GM23338 (cell line): ENCODE measurements around the gene GAK. TPM values are rescaled to one million over a fixed set of nuclear protein-coding genes. Genes with fewer than 3 reads are reported as not detected.

Experiments used
- ATAC-seq: fragments of 200-7000 bp; cut with Tn5 transposase; 3 replicates; pipeline ENCODE4 v1.9.1; 2020
- DNase-seq: peaks from one replicate; pipeline ENCODE4 v3.0.0-alpha.2; 2015; ENCODE audit warnings: low spot score
- H2AFZ ChIP-seq: fragments of 200-600 bp; sonication (generic); 2 replicates; pipeline ENCODE4 v1.8.0; 2016; ENCODE audit warnings: antibody characterized with exemption, mild to moderate bottlenecking, moderate library complexity
- H3F3A ChIP-seq: fragments of 200-600 bp; sonication (generic); replicated peaks from 2 replicates; pipeline ENCODE4 v1.8.0; 2017; ENCODE audit warnings: antibody characterized with exemption, mixed run types, low read depth
- H3K27ac ChIP-seq: fragments of 200-600 bp; sonication (generic); 2 replicates; pipeline ENCODE4 v1.6.1; 2016; ENCODE audit warnings: low read depth
- H3K27me3 ChIP-seq: fragments of 200-600 bp; sonication (generic); 2 replicates; pipeline ENCODE4 v1.8.0; 2016; ENCODE audit warnings: mild to moderate bottlenecking, mixed run types, moderate library complexity; ENCODE audit not compliant: insufficient read depth
- H3K36me3 ChIP-seq: fragments of 200-600 bp; sonication (generic); 2 replicates; pipeline ENCODE4 v1.8.0; 2016; ENCODE audit warnings: mild to moderate bottlenecking; ENCODE audit not compliant: insufficient read depth
- H3K4me1 ChIP-seq: fragments of 200-600 bp; sonication (generic); 2 replicates; pipeline ENCODE4 v1.8.0; 2016; ENCODE audit warnings: mild to moderate bottlenecking, moderate library complexity; ENCODE audit not compliant: insufficient read depth
- H3K4me2 ChIP-seq: fragments of 200-600 bp; sonication (generic); 2 replicates; pipeline ENCODE4 v1.7.1; 2017; ENCODE audit warnings: mixed run types
- H3K4me3 ChIP-seq: fragments of 200-600 bp; sonication (generic); 2 replicates; pipeline ENCODE4 v1.6.1; 2016; ENCODE audit warnings: mixed run types
- H3K79me2 ChIP-seq: fragments of 200-600 bp; sonication (generic); replicated peaks from 2 replicates; pipeline ENCODE4 v1.8.0; 2017; ENCODE audit warnings: mild to moderate bottlenecking; ENCODE audit not compliant: insufficient read depth
- H3K9me2 ChIP-seq: fragments of 200-600 bp; sonication (generic); 2 replicates; pipeline ENCODE4 v1.8.0; 2017; ENCODE audit not compliant: insufficient read depth
- H4K20me1 ChIP-seq: fragments of 200-600 bp; sonication (generic); replicated peaks from 2 replicates; pipeline ENCODE4 v1.8.0; 2017; ENCODE audit warnings: mild to moderate bottlenecking; ENCODE audit not compliant: insufficient read depth
- H3K27ac Mint-ChIP-seq: 2 replicates; pipeline ENCODE4 v1.8.0; 2020; ENCODE audit warnings: inconsistent platforms, mild to moderate bottlenecking, moderate library complexity, mixed read lengths
- H3K27me3 Mint-ChIP-seq: 3 replicates; pipeline ENCODE4 v1.8.0; 2022; ENCODE audit warnings: low read depth, mild to moderate bottlenecking, moderate library complexity, mixed read lengths, inconsistent platforms; ENCODE audit not compliant: insufficient read depth, poor library complexity
- H3K36me3 Mint-ChIP-seq: 3 replicates; pipeline ENCODE4 v1.8.0; 2021; ENCODE audit warnings: low read depth, mild to moderate bottlenecking, inconsistent platforms, moderate library complexity, mixed read lengths
- H3K4me1 Mint-ChIP-seq: 3 replicates; pipeline ENCODE4 v1.8.0; 2020; ENCODE audit warnings: mild to moderate bottlenecking, inconsistent platforms, mixed read lengths
- H3K4me3 Mint-ChIP-seq: 3 replicates; pipeline ENCODE4 v1.8.0; 2021; ENCODE audit warnings: moderate library complexity, mild to moderate bottlenecking, inconsistent platforms, mixed read lengths
- H3K9me3 Mint-ChIP-seq: 3 replicates; pipeline ENCODE4 v1.8.0; 2020; ENCODE audit warnings: moderate library complexity, mild to moderate bottlenecking, inconsistent platforms, mixed read lengths
- EZH2phosphoT487 ChIP-seq: fragments of 200-600 bp; sonication (generic); IDR thresholded peaks from one replicate; pipeline ENCODE4 v1.8.1; 2018; ENCODE audit warnings: antibody characterized with exemption; ENCODE audit not compliant: unreplicated experiment
- JUNB ChIP-seq: IDR thresholded peaks from one replicate; pipeline ENCODE4 v1.6.1; 2016; ENCODE audit warnings: antibody characterized with exemption; ENCODE audit not compliant: unreplicated experiment
- POLR2AphosphoS5 ChIP-seq: IDR thresholded peaks from 2 replicates; pipeline ENCODE4 v1.6.1; 2016; ENCODE audit warnings: antibody characterized with exemption, low read depth
- REST ChIP-seq: IDR thresholded peaks from one replicate; pipeline ENCODE4 v1.6.1; 2018; ENCODE audit warnings: antibody characterized with exemption; ENCODE audit not compliant: unreplicated experiment
- STAT1 ChIP-seq: IDR thresholded peaks from one replicate; pipeline ENCODE4 v1.6.1; 2016; ENCODE audit warnings: antibody characterized with exemption; ENCODE audit not compliant: unreplicated experiment
- ZNF114 ChIP-seq: fragments of 250-450 bp; sonication (Bioruptor Pico); IDR thresholded peaks from 2 replicates; pipeline ENCODE4 v1.5.0; 2020; ENCODE audit warnings: mild to moderate bottlenecking, moderate library complexity
- ZNF331 ChIP-seq: fragments of 250-450 bp; sonication (Bioruptor Pico); IDR thresholded peaks from 2 replicates; pipeline ENCODE4 v1.5.0; 2020; ENCODE audit warnings: low read depth, mild to moderate bottlenecking, moderate library complexity
- ZNF462 ChIP-seq: fragments of 250-450 bp; sonication (Bioruptor Pico); IDR thresholded peaks from 2 replicates; pipeline ENCODE4 v1.5.0; 2020; ENCODE audit warnings: mild to moderate bottlenecking, moderate library complexity
- polyA plus RNA-seq: library from polyadenylated mRNA; unstranded; fragments of >200 nt; fragmentation: Nextera tagmentation; extraction: Ambion mirVana; gene quantifications from 2 replicates; pipeline ENCODE4 v1.2.1, GENCODE V29; 2016
- total RNA-seq: library from RNA; depleted of rRNA; stranded (reverse); fragments of >200 nt; shearing (Covaris generic); gene quantifications from 2 replicates; pipeline ENCODE4 v1.2.3, GENCODE V29; 2014

GAK gene
- total and polyA plus RNA-seq, 2 experiments from 2014 or later: 48.5 to 124 TPM

GRCh38 chr4:967113-968104 lies 35.3 kb upstream of the GAK start:
- Mint-ChIP-seq H3K27ac (no peak overlapping the region), H3K27me3 (peaks cover 20% of the 10 kb centered on the region), H3K9me3 (no peaks in the 10 kb centered on the region), H3K4me1 (no peaks in the 10 kb centered on the region), H3K36me3 (no peaks in the 10 kb centered on the region), H3K4me3 (peak overlapping the region; percentile 58; the same call in 2 of the 3 replicates)
- H3K36me3 ChIP-seq: no peaks in the 10 kb centered on the region
- no peaks in the 10 kb centered on the region for H3K9me2 ChIP-seq
- H3K79me2 ChIP-seq: no peaks in the 10 kb centered on the region
- H3K4me1 ChIP-seq: no peaks in the 10 kb centered on the region
- no peaks in the 10 kb centered on the region; the same call in 1 of the 2 replicates for H3F3A ChIP-seq
- H3K4me3 ChIP-seq: peak overlapping the region; percentile 58
- no peak overlapping the region for H3K27ac ChIP-seq
- peak overlapping the region; percentile 82 for H3K4me2 ChIP-seq
- peaks cover 14% of the 10 kb centered on the region; the same call in 1 of the 2 replicates for H3K27me3 ChIP-seq
- no peak overlapping the region for H2AFZ ChIP-seq
- DNase-seq (peak; percentile 67), ATAC-seq (peak; percentile 33)
- TF ChIP-seq POLR2AphosphoS5 (no peak), JUNB (no peak)
- no peaks in the 10 kb centered on the region for H4K20me1 ChIP-seq

- TF ChIP-seq STAT1 (no peak), EZH2phosphoT487 (no peak), ZNF331 (CRISPR knock-in tag) (no peak), ZNF462 (CRISPR knock-in tag) (no peak), ZNF114 (CRISPR knock-in tag) (no peak), JUNB (no peak), REST (no peak)
- H3K27ac Mint-ChIP-seq: no peak overlapping the region
- no peaks in the 10 kb centered on the region for H3K4me1 ChIP-seq
Measured at GRCh38 chr4:966266-967112, 34.4 kb upstream of the GAK start.

More at GRCh38 chr4:966266-967112, 34.4 kb upstream of the GAK start:
- Mint-ChIP-seq H3K36me3 (no peaks in the 10 kb centered on the region), H3K9me3 (no peaks in the 10 kb centered on the region), H3K27me3 (peaks cover 20% of the 10 kb centered on the region), H3K4me3 (0 out of 3 replicates have a peak overlapping the region, but pooled peaks have one; percentile 14), H3K4me1 (no peaks in the 10 kb centered on the region)
- Histone ChIP-seq H2AFZ (no peak overlapping the region), H3K9me2 (no peaks in the 10 kb centered on the region), H4K20me1 (no peaks in the 10 kb centered on the region), H3K4me3 (peak overlapping the region; percentile 58; the same call in 1 of the 2 replicates), H3F3A (no peaks in the 10 kb centered on the region; the same call in 1 of the 2 replicates), H3K27ac (no peak overlapping the region), H3K79me2 (no peaks in the 10 kb centered on the region), H3K4me2 (no peak overlapping the region; the same call in 1 of the 2 replicates), H3K27me3 (peaks cover 10% of the 10 kb centered on the region; the same call in 1 of the 2 replicates), H3K36me3 (no peaks in the 10 kb centered on the region)
- DNase-seq (no peak), ATAC-seq (peak; percentile 4; the same call in 2 of the 3 replicates)
